ENCODE data around the gene SHROOM1.

SHROOM1 gene

DNA sequence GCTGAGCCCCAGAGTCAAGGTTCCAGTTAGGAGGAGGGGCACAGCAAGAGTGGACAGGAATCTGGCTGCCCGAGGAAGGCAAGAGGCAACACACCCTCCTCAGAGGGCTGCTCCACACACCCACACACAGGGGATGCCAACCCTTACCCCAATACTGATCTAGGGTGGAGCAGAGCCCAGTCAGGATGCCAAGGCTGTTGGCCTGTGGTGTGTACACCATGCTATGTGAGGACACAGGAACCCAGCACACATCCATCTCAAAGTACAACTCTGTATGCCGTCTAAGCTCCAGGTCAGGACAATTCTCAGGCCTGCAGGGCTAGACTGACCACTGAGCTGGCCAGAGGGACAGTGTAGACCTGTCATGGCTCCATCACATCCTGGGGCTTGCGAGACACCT is 56.0 kb downstream of the SHROOM1 start:
- no peak for DNase-seq

- peak; percentile 18 for DNase-seq
Observed at GRCh38 chr5:132773601-132774355, 56.7 kb downstream of the SHROOM1 start.

DNA sequence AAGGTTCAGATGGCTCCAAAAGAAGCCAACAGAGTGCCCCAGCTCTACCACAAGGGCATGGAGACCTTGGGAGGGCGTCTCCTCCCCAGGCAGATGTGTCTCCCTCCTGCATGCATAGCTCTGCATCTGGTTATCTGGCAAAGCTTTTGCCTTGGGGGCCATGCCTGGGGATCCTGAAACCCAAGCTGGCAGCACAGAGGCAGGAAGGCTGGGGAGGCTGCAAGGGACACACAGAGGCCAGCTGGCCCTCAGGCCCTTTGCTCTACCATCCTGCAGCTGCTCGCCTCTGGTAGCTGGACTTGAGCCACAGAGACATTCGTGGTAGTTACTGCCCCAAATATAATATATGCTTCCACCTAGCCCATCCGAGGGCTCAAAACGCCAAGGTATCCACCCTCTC is 57.3 kb downstream of the SHROOM1 start:
- no peak for DNase-seq

DNA sequence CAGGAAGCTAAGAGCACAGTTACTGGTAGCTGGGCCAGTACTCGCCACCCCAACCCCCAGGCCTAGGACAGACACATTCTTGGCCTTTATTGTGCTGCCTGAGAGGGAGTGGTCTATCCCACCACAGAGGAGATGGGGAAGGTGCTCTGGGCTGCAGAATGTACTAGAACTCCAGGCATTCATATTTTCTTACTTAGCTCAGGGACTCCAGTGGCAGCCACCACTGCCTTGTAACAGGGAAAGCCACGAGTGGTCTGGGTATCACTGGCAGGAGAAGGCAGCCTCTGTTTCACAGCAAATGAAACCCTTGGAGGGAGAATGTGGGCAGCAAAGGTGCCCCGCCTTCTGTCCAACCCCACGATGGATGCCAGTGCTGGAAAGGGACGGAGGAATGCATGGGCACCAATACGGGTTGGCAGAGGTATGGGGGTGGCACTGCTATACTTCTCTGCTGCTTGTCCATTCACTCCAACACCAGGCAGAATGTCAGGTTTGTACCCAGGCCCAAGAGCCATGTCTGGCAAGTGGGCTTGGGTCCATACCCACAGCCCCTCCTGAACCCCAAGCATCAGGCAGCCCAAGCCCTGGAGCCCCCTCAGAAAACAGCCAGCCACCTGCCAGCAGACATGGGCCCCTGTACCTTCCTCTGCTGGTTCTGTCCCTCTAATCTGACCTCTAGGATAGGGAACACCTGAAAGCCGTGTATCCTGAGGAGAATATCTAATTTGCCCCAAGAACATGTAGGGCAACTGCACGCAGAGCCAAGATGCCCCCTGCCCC is 58.0 kb downstream of the SHROOM1 start:
- DNase-seq: no peak
